ENCODE measurements around the gene TBCE.

The TBCE gene

DNA sequence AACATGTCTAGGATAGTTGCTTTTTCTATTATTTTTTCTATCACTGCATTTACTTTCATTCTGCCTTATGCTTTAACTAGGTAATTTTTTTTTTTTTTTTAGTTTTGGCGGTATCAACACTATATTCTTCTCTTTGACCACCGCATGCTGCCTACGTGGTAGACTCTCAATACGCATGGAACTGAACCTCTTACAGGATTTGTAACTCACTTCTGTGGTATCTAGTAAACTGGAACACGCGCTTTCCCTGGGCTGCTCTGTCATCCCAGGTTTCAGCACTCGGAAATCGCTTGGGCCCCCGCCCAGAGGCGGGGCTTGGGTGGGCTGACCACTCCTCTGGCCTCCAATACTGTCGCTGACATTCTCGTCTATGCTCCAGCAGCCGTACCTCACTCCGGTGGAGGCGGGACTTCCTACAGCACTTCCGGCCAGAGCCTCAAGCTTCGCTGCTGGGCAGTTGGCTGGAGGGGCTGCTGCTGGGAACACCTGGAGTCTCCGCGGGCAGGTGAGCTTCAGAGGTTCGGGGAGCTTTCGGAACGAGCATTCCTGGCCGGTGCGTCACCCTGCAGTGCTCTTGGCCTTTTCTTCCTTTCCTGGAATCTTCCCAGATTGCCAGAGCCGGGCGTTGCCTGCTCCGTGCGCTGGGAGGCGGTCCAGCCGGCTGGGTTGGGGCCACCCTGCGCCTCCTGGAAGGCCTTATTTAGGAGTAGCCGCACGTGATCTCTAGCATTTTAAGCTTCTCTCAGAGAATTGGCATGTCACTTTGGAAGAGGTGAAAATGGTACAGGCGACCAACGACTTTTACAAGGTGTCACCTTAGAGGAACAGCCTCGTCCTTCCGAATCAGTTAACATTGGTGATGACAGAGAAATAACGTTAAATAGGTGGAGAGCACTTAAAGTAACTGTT lies at the start of gene TBCE:
Gene TBCE (plus strand): TSS at position 428 of the 909 bp plus-strand sequence. CDS start 12,623 bp downstream, outside the sequence.
- no peaks in the 10 kb centered on the region for H3K36me3 ChIP-seq (ENCODE audit: insufficient read depth, low read length)
- H3K9ac ChIP-seq (ENCODE audit: low read depth, low read length), result peak within 1 kb of the TSS; percentile 89
- no peaks in the 10 kb centered on the region for H3K9me3 ChIP-seq (ENCODE audit: control insufficient read depth, insufficient read depth, low read length)
- H3K4me1 ChIP-seq (ENCODE audit: insufficient read depth, low read length), result no peaks in the 10 kb centered on the region

DNA sequence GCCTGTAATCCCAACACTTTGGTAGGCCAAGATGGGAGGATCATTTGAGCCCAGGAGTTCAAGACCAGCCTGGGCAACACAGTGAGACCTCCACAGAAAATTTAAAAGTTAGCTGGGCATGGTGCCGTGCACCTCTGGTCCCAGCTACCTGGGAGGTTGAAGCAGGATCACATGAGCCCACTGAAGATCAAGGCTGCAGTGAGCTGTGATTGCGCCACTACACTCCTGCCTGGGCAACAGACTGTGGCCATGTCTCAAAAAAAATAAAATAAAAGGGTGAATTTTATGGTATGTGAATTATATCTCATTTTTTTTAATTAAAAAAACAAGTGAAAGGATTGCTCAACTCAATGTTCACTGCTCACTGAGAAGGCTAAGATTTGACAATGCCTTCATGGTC lies 48.0 kb upstream of the TBCE start:
- H3K9ac ChIP-seq (ENCODE audit: low read depth, low read length), result no peak overlapping the region
- no peaks in the 10 kb centered on the region for H3K4me1 ChIP-seq (ENCODE audit: insufficient read depth, low read length)
- no peaks in the 10 kb centered on the region for H3K9me3 ChIP-seq (ENCODE audit: control insufficient read depth, insufficient read depth, low read length)
- peaks cover 13% of the 10 kb centered on the region; the same call in 1 of the 2 replicates for H3K36me3 ChIP-seq (ENCODE audit: insufficient read depth, low read length)

- Histone ChIP-seq H3K36me3 (ENCODE audit: insufficient read depth, low read length) (peaks cover 13% of the 10 kb centered on the region; the same call in 1 of the 2 replicates), H3K9me3 (ENCODE audit: control insufficient read depth, insufficient read depth, low read length) (no peaks in the 10 kb centered on the region), H3K9ac (ENCODE audit: low read depth, low read length) (no peak overlapping the region), H3K4me1 (ENCODE audit: insufficient read depth, low read length) (0 out of 2 replicates have a peak, but pooled peaks cover 3% of the 10 kb centered on the region)
Measured at GRCh38 chr1:235320521-235321179, 46.6 kb upstream of the TBCE start.

- Histone ChIP-seq H3K36me3 (ENCODE audit: insufficient read depth, low read length) (peaks cover 11% of the 10 kb centered on the region; the same call in 1 of the 2 replicates), H3K9me3 (ENCODE audit: control insufficient read depth, insufficient read depth, low read length) (no peaks in the 10 kb centered on the region), H3K4me1 (ENCODE audit: insufficient read depth, low read length) (0 out of 2 replicates have a peak, but pooled peaks cover 9% of the 10 kb centered on the region), H3K9ac (ENCODE audit: low read depth, low read length) (no peak overlapping the region)
Measured at GRCh38 chr1:235324296-235324695, 42.9 kb upstream of the TBCE start.

DNA sequence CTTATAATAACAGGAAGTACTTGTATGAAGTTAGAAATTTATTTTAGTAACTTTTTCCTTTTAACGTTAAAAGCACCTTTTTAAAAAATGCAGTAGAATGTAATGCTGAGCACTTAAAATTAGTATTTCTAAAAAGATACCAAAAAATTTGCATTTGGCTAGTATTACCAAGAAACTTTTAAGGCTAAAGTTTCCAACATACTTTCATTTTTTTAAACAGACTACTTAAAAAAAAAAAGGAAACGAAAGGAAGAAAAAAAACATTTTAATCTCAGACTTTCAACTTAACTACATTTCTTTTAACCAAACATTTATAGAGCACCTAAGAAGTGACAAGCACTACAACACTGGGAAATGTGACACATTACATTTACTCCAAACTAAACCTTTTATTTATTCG lies 42.1 kb upstream of the TBCE start:
- 0 out of 2 replicates have a peak, but pooled peaks cover 9% of the 10 kb centered on the region for H3K36me3 ChIP-seq (ENCODE audit: insufficient read depth, low read length)
- no peaks in the 10 kb centered on the region for H3K9me3 ChIP-seq (ENCODE audit: control insufficient read depth, insufficient read depth, low read length)
- H3K4me1 ChIP-seq (ENCODE audit: insufficient read depth, low read length), result 0 out of 2 replicates have a peak, but pooled peaks cover 9% of the 10 kb centered on the region
- H3K9ac ChIP-seq (ENCODE audit: low read depth, low read length), result no peak overlapping the region

- H3K36me3 ChIP-seq (ENCODE audit: insufficient read depth, low read length), result 0 out of 2 replicates have a peak, but pooled peaks cover 6% of the 10 kb centered on the region
- 0 out of 2 replicates have a peak, but pooled peaks cover 9% of the 10 kb centered on the region for H3K4me1 ChIP-seq (ENCODE audit: insufficient read depth, low read length)
- no peaks in the 10 kb centered on the region for H3K9me3 ChIP-seq (ENCODE audit: control insufficient read depth, insufficient read depth, low read length)
- peak overlapping the region; percentile 78 for H3K9ac ChIP-seq (ENCODE audit: low read depth, low read length)
Measured at GRCh38 chr1:235325854-235326253, 41.4 kb upstream of the TBCE start.

DNA sequence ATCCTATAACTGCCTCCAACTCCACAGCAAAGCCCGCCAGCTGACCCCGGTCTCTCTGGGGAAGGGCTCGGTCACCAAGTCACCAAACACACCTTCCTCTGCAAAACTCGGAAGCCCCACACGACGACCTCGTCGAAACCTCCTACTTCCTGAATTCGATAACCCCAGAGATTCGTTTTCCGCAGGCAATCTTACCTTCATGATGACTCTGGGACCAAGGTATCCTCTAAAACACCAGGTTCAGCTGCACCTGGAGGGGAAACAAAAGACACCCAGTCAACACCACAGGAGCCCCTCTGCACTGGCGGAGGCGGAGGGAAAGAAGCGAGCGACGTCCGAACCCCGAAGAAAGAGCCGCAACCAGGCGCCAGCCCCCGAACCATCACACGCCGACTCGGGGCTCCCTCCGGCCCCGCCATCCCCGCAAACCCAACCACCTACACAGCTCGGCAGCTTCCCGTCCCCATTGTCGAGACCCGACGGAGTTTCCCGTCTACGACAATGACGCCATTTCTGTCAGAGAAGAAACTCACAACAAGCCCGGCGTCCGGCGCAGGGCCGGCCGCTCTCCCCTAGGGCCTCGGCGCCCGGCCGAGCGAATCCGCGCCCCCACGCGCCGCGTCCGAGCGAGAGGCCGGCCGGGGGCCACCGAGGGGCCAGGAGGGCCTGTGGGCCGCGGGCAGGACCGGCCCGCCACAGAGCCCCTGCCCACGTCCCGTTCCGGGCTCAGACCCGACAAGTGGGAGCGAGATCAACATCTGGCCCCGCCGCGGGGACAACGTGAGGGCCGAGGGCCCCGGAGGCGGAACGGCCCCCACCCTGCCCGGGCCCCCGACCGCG lies 40.3 kb upstream of the TBCE start:
- no peaks in the 10 kb centered on the region for H3K9me3 ChIP-seq (ENCODE audit: control insufficient read depth, insufficient read depth, low read length)
- H3K36me3 ChIP-seq (ENCODE audit: insufficient read depth, low read length), result 0 out of 2 replicates have a peak, but pooled peaks cover 4% of the 10 kb centered on the region
- H3K4me1 ChIP-seq (ENCODE audit: insufficient read depth, low read length), result peaks cover 16% of the 10 kb centered on the region; the same call in 1 of the 2 replicates
- H3K9ac ChIP-seq (ENCODE audit: low read depth, low read length), result peak overlapping the region; percentile 78

DNA sequence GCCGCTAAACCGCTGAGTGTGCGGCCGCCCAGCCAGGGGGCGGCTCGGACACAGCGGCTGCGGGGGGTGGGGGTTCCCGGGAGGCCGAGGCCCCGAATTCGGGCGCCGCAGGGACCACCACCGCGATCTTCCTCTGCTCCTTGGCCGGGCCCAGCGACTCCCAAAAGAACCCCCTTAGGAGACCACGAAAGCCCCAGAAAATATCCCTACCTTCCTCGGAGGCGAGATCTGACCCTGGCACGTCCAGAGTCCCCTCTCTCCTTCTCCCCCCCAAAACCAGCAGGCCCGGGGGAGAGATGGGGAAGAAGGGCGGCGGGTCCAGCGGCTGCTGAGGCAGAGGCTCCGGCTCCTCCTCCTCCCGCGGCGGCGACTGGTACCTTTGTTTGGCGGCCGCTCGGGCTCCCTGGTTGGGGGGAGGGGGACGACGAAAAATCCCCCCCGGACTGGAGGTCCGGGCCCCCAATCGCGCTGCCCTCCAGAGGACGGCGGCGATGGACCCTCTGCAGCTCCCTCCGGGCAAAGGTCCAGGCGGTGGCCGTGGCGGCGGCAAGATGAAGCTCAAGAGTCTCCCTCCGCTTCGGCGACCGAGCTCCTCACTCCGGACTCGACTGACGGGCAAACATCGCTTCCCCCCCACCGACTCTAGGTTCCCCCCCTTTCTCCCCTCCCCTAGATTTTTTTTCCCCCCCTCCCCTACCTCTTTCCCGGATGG lies 39.5 kb upstream of the TBCE start, which contains the start of gene ARID4B:
Gene ARID4B (minus strand): TSS at position 621 of the 712 bp plus-strand sequence. CDS start 1,260 bp downstream, outside the sequence.
- peaks cover 19% of the 10 kb centered on the region; the same call in 1 of the 2 replicates for H3K4me1 ChIP-seq (ENCODE audit: insufficient read depth, low read length)
- no peaks in the 10 kb centered on the region for H3K36me3 ChIP-seq (ENCODE audit: insufficient read depth, low read length)
- H3K9ac ChIP-seq (ENCODE audit: low read depth, low read length), result peak within 1 kb of the TSS; percentile 78
- H3K9me3 ChIP-seq (ENCODE audit: control insufficient read depth, insufficient read depth, low read length), result no peaks in the 10 kb centered on the region

DNA sequence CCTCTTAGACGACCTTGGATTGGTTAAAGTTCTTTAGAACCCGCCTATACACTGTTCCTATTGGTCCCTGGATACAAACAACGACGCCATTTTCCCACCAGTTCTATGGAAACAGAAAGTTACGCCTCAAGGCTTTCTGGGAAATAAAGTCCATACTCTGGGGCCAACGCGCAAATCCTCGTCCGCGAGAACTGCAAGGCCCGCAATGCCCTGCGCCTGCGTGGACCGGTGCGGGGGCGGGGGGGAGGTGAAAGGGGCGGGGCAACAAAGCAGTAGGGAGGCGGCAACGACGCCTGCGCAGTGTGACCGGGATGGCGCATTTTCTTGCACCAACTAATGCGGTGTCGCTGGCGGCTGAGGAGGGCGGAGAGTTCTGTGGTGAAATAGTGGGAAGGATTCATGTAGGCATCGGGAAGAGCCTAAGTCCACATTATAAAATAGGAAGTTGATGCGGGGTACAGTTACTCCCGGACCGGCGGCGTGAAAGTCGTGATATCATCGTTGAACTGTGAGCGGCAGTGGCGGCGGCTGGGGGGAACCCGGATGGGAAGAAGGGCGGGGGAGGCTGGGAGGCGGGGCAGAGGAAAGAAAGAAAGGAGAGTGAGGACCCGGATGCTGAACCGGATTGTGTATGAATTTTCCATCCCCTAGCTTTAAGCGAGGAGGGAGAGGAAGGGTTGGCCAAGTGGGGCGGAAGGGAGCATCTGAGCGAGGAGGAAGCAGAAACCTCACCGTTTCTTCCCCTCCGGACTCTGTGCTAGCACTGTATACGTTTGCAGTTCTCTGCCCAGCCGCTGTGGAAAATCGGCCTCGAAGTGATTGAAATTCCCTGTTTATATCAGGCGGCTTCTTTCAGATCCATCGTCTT lies 38.7 kb upstream of the TBCE start, which contains the start of gene GGPS1:
Gene GGPS1 (plus strand): TSS at position 300 of the 868 bp plus-strand sequence. CDS start 6,695 bp downstream, outside the sequence.
- H3K4me1 ChIP-seq (ENCODE audit: insufficient read depth, low read length), result peaks cover 19% of the 10 kb centered on the region; the same call in 1 of the 2 replicates
- no peaks in the 10 kb centered on the region for H3K36me3 ChIP-seq (ENCODE audit: insufficient read depth, low read length)
- H3K9ac ChIP-seq (ENCODE audit: low read depth, low read length), result peak within 1 kb of the TSS; percentile 78
- no peaks in the 10 kb centered on the region for H3K9me3 ChIP-seq (ENCODE audit: control insufficient read depth, insufficient read depth, low read length)

GRCh38 chr1:235329139-235329902 lies 37.9 kb upstream of the TBCE start:
- H3K4me1 ChIP-seq (ENCODE audit: insufficient read depth, low read length), result peaks cover 19% of the 10 kb centered on the region; the same call in 1 of the 2 replicates
- no peaks in the 10 kb centered on the region for H3K36me3 ChIP-seq (ENCODE audit: insufficient read depth, low read length)
- no peaks in the 10 kb centered on the region for H3K9me3 ChIP-seq (ENCODE audit: control insufficient read depth, insufficient read depth, low read length)
- H3K9ac ChIP-seq (ENCODE audit: low read depth, low read length), result peak overlapping the region; percentile 75

DNA sequence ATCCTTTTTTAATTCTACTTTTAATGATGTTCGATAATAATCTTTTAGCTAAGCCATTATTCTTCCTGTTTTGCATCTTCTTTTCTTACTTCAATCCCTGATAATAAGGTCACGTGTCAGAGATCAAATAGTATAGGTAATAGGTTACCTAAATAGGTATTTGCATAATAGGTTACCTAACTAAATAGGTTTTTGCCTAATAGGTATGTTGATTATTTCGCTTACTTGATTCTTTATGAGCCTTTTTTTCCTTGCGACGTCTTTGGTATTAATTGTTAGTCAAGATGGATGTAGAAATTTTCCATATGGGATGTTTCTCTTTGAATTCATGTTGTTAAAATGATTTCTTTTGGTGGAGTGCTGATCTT lies 36.3 kb upstream of the TBCE start:
- Histone ChIP-seq H3K36me3 (ENCODE audit: insufficient read depth, low read length) (no peaks in the 10 kb centered on the region), H3K9ac (ENCODE audit: low read depth, low read length) (peak overlapping the region; percentile 75; the same call in 1 of the 2 replicates), H3K4me1 (ENCODE audit: insufficient read depth, low read length) (peaks cover 13% of the 10 kb centered on the region; the same call in 1 of the 2 replicates), H3K9me3 (ENCODE audit: control insufficient read depth, insufficient read depth, low read length) (no peaks in the 10 kb centered on the region)

DNA sequence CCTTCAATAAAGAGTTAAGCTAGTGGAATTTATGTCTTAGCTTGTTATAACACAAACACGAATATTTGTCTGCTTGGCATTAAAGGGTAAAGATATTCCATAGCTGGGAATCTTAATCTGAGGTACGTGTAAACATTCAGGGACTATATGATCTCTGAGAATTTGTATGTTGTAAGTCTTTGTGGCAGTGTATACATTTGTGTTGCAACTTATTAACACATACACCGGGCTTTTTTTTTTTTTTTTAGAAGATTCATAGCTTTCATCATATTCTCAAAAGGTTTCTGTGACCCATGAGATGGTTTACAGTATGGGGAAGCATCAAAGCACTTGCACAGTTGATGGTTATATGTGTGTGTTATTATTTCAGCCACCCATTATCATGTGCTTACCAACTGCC lies 35.8 kb upstream of the TBCE start:
- Histone ChIP-seq H3K4me1 (ENCODE audit: insufficient read depth, low read length) (peaks cover 10% of the 10 kb centered on the region; the same call in 1 of the 2 replicates), H3K9me3 (ENCODE audit: control insufficient read depth, insufficient read depth, low read length) (no peaks in the 10 kb centered on the region), H3K9ac (ENCODE audit: low read depth, low read length) (peak overlapping the region; percentile 1; the same call in 1 of the 2 replicates), H3K36me3 (ENCODE audit: insufficient read depth, low read length) (no peaks in the 10 kb centered on the region)
